Stimulated activated CD8-positive, alpha-beta memory T cell treated with anti-CD3 and anti-CD28 coated beads, Interleukin-7, amount 100 ng/mL, for 1 hour (primary cell): ENCODE data around the gene IFT27.

Source experiments
- DNase-seq, 2 donors: peaks; one replicate each; pipeline ENCODE4 v3.0.0-alpha.2; 2020; ENCODE audit warnings: low read depth in 2 of 2

Gene IFT27

GRCh38 chr22:36796552-36797175 lies 20.7 kb upstream of the IFT27 start:
- DNase-seq = no peak

- DNase-seq = no peak
Observed at GRCh38 chr22:36795633-36796032, 19.7 kb upstream of the IFT27 start.

- no peak for DNase-seq
Observed at GRCh38 chr22:36790648-36791047, 14.7 kb upstream of the IFT27 start.

- DNase-seq = no peak
Observed at GRCh38 chr22:36787204-36787988, 11.5 kb upstream of the IFT27 start.

- no peak for DNase-seq
Observed at GRCh38 chr22:36783743-36784142, 7.8 kb upstream of the IFT27 start.

- DNase-seq = peak; percentile 78 to 79
Observed at GRCh38 chr22:36781656-36782627, 6.0 kb upstream of the IFT27 start.

GRCh38 chr22:36778020-36778419 lies 2.1 kb upstream of the IFT27 start:
- DNase-seq = no peak

GRCh38 chr22:36776722-36777121 lies 803 bp upstream of the IFT27 start:
- no peak for DNase-seq

- DNase-seq = peak in 1 of 2 donors; percentile 19
Observed at GRCh38 chr22:36775586-36775963, 344 bp downstream of the IFT27 start.

GRCh38 chr22:36773935-36774334 lies 2.0 kb downstream of the IFT27 start:
- no peak for DNase-seq

GRCh38 chr22:36772451-36772850 lies 3.5 kb downstream of the IFT27 start:
- DNase-seq = no peak

- no peak for DNase-seq
Observed at GRCh38 chr22:36771356-36772063, 4.4 kb downstream of the IFT27 start.

- no peak for DNase-seq
Observed at GRCh38 chr22:36770513-36771231, 5.2 kb downstream of the IFT27 start.

- no peak for DNase-seq
Observed at GRCh38 chr22:36769541-36770512, 6.1 kb downstream of the IFT27 start.

- no peak for DNase-seq
Observed at GRCh38 chr22:36768616-36769015, 7.3 kb downstream of the IFT27 start.

GRCh38 chr22:36768141-36768540 lies 7.8 kb downstream of the IFT27 start:
- no peak for DNase-seq

- no peak for DNase-seq
Observed at GRCh38 chr22:36767035-36767775, 8.7 kb downstream of the IFT27 start.

- DNase-seq = no peak
Observed at GRCh38 chr22:36765943-36766450, 9.9 kb downstream of the IFT27 start.
